ENCODE results near the gene ZNF827.
A peak's percentile ranks its signal among the peaks of the same experiment; 100 is the strongest.

Gene ZNF827, protein sequence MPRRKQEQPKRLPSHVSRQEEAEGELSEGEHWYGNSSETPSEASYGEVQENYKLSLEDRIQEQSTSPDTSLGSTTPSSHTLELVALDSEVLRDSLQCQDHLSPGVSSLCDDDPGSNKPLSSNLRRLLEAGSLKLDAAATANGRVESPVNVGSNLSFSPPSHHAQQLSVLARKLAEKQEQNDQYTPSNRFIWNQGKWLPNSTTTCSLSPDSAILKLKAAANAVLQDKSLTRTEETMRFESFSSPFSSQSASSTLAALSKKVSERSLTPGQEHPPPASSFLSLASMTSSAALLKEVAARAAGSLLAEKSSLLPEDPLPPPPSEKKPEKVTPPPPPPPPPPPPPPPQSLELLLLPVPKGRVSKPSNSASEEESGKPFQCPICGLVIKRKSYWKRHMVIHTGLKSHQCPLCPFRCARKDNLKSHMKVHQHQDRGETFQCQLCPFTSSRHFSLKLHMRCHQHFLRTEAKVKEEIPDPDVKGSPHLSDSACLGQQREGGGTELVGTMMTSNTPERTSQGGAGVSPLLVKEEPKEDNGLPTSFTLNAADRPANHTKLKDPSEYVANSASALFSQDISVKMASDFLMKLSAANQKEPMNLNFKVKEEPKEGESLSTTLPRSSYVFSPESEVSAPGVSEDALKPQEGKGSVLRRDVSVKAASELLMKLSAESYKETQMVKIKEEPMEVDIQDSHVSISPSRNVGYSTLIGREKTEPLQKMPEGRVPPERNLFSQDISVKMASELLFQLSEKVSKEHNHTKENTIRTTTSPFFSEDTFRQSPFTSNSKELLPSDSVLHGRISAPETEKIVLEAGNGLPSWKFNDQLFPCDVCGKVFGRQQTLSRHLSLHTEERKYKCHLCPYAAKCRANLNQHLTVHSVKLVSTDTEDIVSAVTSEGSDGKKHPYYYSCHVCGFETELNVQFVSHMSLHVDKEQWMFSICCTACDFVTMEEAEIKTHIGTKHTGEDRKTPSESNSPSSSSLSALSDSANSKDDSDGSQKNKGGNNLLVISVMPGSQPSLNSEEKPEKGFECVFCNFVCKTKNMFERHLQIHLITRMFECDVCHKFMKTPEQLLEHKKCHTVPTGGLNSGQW

DNA sequence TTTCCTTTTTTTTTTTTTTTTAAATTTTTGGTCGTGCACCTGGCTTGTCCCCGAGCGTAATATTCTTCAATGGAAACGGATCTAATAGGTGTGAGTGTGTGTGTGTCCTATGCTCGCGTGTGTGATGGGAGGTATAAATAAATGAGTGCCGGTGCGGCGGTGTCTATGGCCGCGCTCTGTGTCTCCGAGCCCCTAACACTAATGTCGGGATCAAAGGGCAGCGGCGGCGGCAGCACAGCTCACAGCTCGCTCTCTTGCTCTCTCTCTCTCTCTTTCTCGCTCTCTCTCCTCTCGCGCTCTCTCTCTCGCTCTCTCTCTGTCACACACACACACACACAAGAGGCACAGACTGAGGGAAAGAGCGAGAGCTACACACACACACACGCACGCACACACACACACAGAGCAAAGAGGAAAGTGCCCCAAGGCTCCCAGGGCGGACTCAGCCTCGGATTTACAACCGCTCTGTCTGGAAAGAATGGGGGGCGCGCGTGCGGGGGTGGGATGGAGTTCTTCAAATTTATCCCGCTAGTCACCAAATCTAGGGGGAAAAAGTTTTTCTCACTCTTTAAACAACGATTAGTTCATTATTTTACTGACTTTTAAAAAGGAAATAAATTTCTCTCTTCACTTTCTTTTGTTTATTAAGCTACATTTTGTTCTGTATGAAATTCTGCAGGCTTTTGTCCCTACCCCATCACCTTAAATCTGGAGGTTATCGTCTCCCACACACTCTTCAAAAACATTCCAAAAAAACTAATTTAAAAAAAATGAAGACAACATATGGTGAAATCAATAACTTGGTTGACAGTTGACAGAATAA is at the start of gene ZNF827:
TSS of gene ZNF827 (minus strand) at position 206 of the 823 bp plus-strand sequence. CDS start 416 bp downstream, outside the sequence.
- DNase-seq: peak in 1 of 2 donors; percentile 28

DNA sequence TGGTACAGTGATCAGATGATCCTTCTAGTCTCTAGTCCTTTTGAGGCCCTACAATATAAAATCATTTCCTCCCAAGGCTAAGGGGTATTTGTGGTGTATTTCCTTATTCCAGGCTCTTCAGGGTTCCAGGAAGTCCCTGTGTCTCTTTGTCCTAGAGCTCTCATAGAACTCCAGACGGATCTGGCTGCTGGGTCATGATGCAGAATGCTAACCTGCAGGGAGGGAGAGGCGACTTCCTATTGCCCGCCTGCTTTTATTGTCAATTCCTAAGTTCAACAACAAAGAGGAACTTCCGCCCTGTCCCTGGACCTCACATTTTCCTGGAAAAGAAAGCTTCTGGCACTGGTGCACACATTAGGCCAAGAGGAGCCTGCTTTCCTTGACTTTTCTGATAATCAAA is 45.9 kb upstream of the ZNF827 start:
- DNase-seq: no peak

- DNase-seq: no peak
Observed at GRCh38 chr4:145982791-145983190, 44.2 kb upstream of the ZNF827 start.

GRCh38 chr4:145979160-145979559 is 40.5 kb upstream of the ZNF827 start:
- no peak for DNase-seq

GRCh38 chr4:145976680-145977079 is 38.1 kb upstream of the ZNF827 start:
- DNase-seq: no peak

DNA sequence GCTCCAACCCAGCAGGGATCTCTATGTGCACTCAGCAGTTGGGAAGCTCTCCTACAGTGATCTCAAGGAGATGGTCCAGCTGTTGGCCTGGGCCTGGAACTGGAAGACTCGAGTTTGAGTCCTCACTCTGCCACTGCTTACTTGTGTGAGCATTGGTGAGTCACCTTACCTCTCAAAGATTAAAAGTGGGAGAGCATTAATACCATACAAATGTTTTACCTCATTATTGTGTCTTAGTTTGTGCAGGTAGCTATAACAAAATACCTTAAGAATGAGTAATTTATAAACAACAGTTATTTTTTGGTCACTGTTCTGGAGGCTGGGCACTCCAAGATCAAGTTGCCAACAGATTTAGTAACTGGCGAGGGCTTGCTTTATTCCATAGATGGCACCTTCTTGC is 21.4 kb upstream of the ZNF827 start:
- DNase-seq: no peak

- DNase-seq: no peak
Observed at GRCh38 chr4:145957302-145957701, 18.7 kb upstream of the ZNF827 start.

GRCh38 chr4:145956288-145956890 is 17.8 kb upstream of the ZNF827 start:
- DNase-seq: no peak

DNA sequence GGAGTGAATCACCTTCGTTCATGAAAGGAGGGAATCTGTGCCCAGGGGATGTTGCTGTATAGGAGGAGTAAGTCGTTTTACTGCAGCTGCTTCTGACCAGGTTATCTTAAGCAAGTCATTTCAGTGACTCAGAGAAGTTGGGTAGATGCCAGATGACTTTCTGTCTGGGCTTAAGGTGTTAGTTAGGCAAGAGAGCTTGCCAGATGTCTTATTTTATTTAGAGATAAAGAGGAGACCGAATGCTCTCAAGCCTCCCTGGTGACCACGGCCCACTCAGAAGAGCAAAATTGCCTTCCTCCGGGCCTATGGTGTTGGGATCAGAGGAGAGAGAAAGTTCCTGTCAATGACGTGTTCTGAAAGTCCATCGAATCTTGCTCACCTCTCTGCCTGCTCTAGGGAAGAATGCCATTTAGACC is 16.3 kb upstream of the ZNF827 start:
- DNase-seq: no peak

- no peak for DNase-seq
Observed at GRCh38 chr4:145951931-145952330, 13.3 kb upstream of the ZNF827 start.

GRCh38 chr4:145945431-145946155 is 7.0 kb upstream of the ZNF827 start:
- no peak for DNase-seq

DNA sequence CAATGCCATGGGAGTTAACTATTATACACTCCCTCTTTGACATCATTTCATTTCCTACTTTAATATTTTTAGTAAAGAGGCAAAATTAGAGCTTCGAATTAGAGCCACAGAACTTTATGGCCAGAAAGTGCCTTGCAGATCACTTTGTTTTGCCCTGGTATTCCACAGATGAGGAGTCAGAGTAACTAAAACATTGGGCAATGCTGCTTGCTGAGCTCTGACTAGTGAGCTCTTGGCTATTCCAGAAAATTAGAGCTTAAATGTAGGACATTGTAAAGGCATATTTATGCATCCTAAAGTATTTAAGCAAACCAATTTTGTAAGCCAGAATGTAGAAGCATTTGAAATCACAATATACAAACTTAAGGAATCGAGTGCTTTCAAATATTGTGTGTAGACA is 6.3 kb upstream of the ZNF827 start:
- no peak for DNase-seq

DNA sequence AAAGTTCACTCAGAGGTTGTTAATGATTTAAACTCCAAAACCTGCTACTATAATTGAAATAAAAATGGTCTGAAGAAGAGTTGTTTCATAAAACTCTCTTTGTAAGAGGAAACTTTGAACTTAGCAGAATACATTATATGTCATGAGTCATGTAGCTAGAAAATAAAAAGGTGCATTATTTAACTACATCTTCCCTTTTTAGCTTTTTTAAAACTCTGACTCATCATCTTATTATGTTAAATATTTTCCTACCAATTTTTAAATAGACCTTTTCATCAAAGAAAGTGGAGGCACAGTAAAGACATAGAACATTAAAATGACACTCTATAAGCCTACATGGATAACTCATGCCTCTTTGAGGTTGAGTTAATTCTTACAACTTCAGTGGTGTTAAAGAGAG is 1.2 kb upstream of the ZNF827 start:
- no peak for DNase-seq

- no peak for DNase-seq
Observed at GRCh38 chr4:145939441-145939750, 773 bp upstream of the ZNF827 start.

GRCh38 chr4:145937971-145938611 is 532 bp downstream of the ZNF827 start:
- no peak for DNase-seq

DNA sequence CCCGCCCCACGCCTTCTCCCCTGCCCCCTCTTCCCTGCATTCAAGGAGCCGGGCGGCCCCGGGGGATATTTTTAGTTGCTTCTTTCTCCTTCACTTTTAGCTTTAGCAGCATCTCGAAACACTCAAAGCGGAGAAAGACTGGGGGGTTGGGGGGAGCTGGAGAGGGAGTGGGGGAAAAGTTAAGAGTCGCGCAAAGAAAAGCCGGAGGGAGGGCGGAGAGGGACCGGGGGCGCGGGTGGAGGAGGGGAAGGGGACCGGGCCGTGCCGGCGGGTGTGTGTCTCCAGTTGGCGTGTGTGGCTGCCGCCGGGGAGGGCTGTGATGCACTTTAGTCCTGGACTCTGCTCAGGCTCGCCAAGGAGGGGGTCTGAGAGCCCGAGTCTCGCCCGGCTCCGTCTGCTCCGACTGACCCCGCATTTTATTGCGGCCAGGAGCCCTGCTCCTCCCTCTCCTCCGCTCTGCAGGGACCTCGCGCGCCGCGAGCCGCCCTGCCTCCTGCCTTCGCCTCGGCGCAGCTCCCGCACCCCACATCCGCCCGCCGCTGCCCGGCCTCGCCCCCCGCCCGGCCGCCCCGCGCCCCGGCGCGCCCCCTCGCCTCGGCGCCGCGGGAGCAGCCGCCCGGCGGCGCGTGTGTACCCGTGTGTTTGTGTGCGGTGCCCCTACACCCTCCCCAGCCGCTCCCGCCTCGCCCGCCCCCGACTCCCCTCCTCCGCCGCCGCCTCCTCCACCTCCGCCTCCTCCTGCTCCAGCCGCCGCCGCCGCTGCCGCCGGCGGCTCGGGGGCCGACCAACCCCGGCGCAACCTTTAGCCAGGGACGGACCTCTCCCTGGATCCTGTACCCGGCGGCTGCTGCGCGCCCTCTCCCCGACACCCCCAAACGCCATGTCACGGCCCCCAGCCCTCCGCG is 1.4 kb downstream of the ZNF827 start:
- DNase-seq: peak in 1 of 2 donors; percentile 49

DNA sequence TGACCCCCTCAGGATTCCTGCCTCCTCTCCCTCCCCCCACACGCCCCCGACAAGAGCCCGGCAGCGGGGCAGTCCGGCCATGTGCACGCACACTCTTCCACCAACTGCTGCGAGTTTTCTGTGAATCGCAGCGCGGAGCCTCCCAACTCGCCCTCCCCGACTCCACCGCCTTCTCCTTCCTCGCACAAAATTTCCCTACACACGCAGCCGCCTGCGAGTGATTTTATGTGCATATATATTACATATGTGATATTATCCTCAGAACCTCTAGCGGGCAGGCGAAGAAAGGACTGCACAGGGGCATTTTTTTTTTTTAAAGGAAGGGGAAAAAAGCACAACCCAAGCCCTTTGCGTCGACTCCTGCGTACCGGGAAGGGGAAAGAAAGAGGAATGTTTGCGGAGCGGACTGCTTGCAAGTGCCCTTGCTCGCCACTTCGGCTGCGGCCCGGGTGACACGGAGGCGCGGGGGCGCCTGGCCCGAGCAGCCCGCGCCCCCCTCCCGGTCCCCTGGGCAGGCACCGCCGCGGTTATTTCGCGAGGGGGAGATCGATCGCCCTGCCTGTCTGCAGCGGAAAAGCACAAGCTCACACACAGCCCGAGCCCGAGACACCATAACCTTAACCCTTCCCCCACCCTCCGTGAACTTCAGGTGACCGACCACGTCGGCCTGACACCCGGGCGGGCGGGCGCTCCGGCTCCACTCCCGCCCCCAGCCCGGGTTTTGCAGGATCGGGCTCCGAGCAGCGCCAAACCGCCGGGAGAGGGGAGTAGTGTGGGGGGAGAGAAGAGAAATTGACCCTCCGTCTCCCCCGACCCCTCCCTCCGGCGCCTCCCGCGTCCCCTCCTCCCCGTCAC is 2.3 kb downstream of the ZNF827 start:
- peak in 1 of 2 donors; percentile 40 for DNase-seq

- DNase-seq: peak in 1 of 2 donors; percentile 37
Observed at GRCh38 chr4:145935253-145936141, 3.1 kb downstream of the ZNF827 start.
